BE2C (cell line): ENCODE measurements around the gene TBCC.
"Not testable (repeated sequence)": the region's sequence is repeated elsewhere in the genome, so short reads cannot be mapped to it uniquely, and the experiment has no call there.

ENCODE experiments used
- DNase-seq: peaks from one replicate; pipeline ENCODE4 v3.0.0-alpha.2; 2020
- H3K27me3 ChIP-seq: fragments of 250-450 bp; sonication (Bioruptor Pico); 2 replicates; pipeline ENCODE4 v1.5.1; 2020; ENCODE audit warnings: mild to moderate bottlenecking
- H3K36me3 ChIP-seq: fragments of 250-450 bp; sonication (Bioruptor Pico); 2 replicates; pipeline ENCODE4 v1.5.1; 2020; ENCODE audit warnings: mild to moderate bottlenecking
- H3K4me1 ChIP-seq: fragments of 250-450 bp; sonication (Bioruptor Pico); 2 replicates; pipeline ENCODE4 v1.5.1; 2020
- H3K4me3 ChIP-seq: 2 replicates; pipeline ENCODE4 v1.5.1; 2011; ENCODE audit warnings: low read depth, low read length
- H3K9me3 ChIP-seq: fragments of 250-450 bp; sonication (Bioruptor Pico); 2 replicates; pipeline ENCODE4 v1.5.1; 2020
- TF ChIP-seq, protein P1 (sequence below): IDR thresholded peaks from 2 replicates; pipeline ENCODE4 v1.5.1; 2012; ENCODE audit warnings: mild to moderate bottlenecking, low read depth, low read length

Gene TBCC

DNA sequence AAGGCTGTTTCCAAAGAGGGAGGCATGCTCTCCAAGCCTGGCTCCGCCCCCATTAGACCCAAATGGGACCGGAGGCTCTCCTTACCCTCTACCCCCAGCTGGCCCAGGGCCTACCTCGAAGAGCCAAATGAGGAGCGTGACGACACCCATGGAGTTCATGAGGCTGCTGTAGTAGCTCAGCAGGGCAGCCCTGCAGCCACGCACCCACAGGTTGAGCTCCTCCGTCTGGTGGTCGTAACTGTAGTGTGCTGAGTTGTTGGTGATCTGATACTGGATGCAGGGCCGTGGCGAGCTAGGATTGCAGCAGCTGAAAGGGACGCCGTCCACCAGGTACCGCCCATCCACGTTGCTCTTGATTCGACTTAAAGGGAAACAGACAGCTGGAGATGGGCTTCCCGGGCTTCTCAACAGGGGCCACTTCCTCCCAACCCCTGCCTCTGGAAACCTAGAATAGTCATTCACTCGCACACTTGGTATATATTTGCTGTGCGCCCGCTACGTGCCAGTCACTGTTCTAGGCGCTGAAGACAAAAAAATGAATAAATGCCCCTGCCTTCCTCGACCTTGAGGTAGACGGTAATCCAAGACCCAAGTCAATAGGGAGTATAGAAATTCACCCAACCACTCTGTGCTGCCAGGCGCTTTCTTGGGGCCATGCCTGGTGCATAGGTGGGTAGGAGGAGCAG is 41.5 kb downstream of the TBCC start:
- H3K36me3 ChIP-seq = no peaks in the 10 kb centered on the region
- no peaks in the 10 kb centered on the region for H3K9me3 ChIP-seq
- DNase-seq = no peak
- H3K4me3 ChIP-seq = no peak overlapping the region
- H3K27me3 ChIP-seq = no peaks in the 10 kb centered on the region
- H3K4me1 ChIP-seq = no peaks in the 10 kb centered on the region
- TF ChIP-seq, protein P1, sequence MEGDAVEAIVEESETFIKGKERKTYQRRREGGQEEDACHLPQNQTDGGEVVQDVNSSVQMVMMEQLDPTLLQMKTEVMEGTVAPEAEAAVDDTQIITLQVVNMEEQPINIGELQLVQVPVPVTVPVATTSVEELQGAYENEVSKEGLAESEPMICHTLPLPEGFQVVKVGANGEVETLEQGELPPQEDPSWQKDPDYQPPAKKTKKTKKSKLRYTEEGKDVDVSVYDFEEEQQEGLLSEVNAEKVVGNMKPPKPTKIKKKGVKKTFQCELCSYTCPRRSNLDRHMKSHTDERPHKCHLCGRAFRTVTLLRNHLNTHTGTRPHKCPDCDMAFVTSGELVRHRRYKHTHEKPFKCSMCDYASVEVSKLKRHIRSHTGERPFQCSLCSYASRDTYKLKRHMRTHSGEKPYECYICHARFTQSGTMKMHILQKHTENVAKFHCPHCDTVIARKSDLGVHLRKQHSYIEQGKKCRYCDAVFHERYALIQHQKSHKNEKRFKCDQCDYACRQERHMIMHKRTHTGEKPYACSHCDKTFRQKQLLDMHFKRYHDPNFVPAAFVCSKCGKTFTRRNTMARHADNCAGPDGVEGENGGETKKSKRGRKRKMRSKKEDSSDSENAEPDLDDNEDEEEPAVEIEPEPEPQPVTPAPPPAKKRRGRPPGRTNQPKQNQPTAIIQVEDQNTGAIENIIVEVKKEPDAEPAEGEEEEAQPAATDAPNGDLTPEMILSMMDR = no peak

DNA sequence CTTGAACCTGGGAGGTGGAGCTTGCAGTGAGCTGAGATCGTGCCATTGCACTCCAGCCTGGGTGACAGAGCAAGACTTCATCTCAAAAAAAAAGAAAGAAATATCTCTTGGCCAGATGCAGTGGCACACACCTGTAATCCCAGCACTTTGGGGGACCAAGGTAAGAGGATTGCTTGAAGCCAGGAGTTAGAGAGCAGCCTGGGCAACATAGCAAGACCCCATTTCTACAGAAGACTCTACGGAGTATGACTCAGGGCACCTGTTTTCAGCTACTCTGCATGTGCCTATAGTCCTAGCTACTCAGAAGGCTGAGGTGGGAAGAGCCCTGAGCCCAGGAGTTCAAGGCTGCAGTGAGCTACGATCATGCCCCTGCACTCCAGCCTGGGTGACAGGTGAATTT is 43.1 kb downstream of the TBCC start:
- not testable (repeated sequence) for H3K9me3 ChIP-seq, H3K36me3 ChIP-seq, H3K4me1 ChIP-seq, H3K4me3 ChIP-seq, H3K27me3 ChIP-seq, DNase-seq

DNA sequence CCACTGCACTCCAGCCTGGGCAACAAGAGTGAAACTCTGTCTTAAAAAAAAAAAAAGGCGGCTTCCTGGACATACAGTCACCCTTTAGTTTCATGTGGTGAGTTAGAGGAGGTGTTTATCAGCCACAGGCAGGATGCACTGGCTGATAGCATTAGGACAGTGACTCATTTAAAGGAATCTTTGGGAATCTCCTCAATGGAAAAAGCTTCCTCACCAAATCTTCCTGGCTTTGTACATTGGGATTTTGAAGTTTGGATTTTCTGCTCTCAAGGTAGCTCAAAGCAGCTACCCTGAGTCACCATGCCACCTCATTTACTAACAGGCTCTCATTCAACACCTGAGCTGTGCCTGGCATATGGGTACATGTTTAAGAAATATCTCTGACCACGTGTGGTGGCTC is 43.7 kb downstream of the TBCC start:
- Histone ChIP-seq H3K9me3 (no peaks in the 10 kb centered on the region), H3K27me3 (no peaks in the 10 kb centered on the region), H3K36me3 (no peaks in the 10 kb centered on the region), H3K4me1 (no peaks in the 10 kb centered on the region), H3K4me3 (no peak overlapping the region)
- no peak for DNase-seq
- TF ChIP-seq, protein P1 = no peak

DNA sequence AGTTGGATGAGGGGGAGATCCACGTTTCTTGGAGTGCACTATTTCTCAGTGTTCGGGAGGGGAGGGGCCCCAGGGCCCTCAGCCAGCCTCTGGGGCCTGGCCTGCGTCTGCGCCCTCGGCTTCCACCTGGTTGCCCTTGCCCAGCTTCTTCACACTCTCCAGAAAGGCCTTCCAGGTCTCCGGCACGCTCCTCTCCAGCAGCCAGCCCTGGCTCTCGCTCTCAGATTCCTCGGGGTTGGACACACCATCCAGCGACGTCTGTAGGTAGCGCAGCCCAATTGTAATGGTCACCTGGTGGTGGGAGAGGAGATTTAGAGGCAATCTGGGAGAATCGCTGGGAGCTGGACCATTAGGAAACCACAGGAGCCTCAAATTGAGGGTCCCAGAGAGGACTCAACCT is 47.7 kb downstream of the TBCC start:
- TF ChIP-seq, protein P1 = no peak
- Histone ChIP-seq H3K4me3 (no peak overlapping the region), H3K4me1 (peaks cover 5% of the 10 kb centered on the region; the same call in 1 of the 2 replicates), H3K36me3 (peaks cover 4% of the 10 kb centered on the region; the same call in 1 of the 2 replicates), H3K9me3 (no peaks in the 10 kb centered on the region), H3K27me3 (no peaks in the 10 kb centered on the region)
- no peak for DNase-seq

DNA sequence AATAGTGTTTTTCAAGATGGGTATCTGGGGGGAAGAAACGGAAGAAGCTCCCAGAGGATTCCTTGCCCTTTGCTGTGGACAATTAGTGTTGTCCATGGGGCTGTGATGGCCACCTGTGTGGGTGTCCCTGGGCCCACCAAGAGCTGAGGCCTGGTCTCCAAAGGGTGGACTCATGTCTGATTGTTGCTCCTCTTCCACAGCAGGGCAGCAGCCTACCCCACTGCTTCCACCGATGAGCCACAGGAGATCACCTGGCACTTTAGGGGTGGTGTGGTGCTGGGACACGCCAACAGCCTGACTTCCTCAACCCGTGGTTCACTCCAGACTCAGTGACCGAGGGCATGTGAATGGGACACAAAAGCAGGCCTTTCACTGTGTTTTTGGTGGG is 48.6 kb downstream of the TBCC start:
- no peak overlapping the region for H3K4me3 ChIP-seq
- TF ChIP-seq, protein P1 = no peak
- H3K4me1 ChIP-seq = peaks cover 5% of the 10 kb centered on the region; the same call in 1 of the 2 replicates
- H3K27me3 ChIP-seq = no peaks in the 10 kb centered on the region
- no peaks in the 10 kb centered on the region for H3K9me3 ChIP-seq
- peaks cover 6% of the 10 kb centered on the region; the same call in 1 of the 2 replicates for H3K36me3 ChIP-seq
- no peak for DNase-seq

DNA sequence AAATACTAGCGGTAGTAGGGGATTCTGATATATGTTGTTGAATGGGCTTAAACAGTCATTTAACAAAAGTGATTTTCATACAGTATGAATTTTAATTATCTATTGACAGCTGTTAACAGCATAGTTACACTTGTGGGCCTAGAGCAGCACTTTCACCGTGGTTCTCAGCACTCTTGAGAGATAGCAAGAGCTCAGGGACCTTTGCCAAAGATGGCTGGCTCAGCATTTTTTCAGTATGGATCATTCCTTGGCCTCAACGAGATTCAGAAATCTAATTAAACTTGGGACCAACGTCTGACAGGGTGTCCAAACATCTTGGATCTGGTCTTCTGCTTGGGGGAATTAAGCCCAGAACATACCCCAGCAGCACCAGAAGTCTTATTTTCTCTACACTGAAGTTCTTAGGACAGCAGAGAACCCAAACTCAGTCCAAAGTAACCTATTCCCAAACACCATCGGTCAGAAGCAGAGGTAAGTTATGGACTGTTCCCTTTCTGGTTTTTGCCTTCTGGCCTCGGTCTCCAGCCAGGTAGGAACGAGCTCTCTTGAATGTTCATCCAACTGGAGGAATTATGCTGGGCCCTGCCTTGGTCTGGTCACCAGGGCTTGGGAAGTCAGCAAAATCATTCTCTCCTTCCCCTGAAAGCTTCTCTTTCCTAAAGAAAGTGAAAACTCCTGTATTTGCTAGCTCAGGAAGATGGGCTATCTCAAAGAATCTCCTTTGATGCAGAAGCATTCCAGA is 49.2 kb downstream of the TBCC start:
- TF ChIP-seq, protein P1 = no peak
- Histone ChIP-seq H3K9me3 (no peaks in the 10 kb centered on the region), H3K4me1 (peaks cover 5% of the 10 kb centered on the region; the same call in 1 of the 2 replicates), H3K4me3 (no peak overlapping the region), H3K36me3 (peaks cover 6% of the 10 kb centered on the region; the same call in 1 of the 2 replicates), H3K27me3 (no peaks in the 10 kb centered on the region)
- DNase-seq = no peak
